ENCODE measurements around the gene CEP85. TPM values are rescaled to one million over a fixed set of nuclear protein-coding genes. Genes with fewer than 3 reads are reported as not detected.

Gene CEP85
- total and polyA plus RNA-seq, 9 of the 15 experiments (the other 6 are each of a cell fraction or from before 2014, with no cell fraction given), result 42.1 to 140 (median 92.6) TPM

DNA sequence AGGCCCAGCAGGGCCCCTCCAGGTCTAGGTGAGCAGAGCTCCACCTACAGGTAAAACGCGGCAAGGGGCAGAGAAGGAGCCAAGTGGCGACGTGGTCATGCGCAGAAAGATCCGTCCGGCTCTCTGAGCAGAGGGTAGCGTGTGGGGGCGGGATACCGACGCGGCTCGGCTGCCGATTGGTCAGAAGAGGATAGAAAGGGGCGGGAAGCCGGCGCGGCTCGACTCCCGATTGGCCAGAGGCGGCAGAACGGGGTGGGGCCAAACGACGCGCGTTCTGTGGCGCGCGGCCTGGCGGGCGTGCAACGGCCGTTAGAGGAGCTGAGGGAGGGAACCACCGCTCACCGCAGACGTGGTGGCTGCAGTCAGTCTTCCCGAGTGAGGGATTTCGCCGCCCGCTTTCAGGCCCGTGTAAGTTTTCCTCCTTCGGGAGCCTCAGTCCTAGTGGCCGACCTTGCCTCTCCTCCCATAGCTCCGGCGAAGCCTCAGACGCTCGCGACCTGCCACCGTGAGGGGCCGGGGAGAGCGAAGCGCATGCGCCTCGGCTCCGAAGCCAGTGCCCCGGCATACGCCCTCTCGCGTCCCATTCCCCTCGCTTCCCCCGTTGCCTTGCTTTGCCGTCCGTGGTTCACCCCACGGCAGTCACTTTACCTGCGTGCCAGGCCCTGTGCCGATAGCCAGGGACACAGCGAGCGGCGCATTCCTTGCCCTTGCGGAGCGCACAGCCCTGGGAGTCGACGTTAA lies at the start of gene CEP85 (continued):
- no peak for TF ChIP-seq ZNF407 (IDR thresholded peaks at IDR 0.05; ENCODE audit: low read depth)
- no peak for TF ChIP-seq ILK (tag; IDR thresholded peaks at IDR 0.05; ENCODE audit: borderline replicate concordance, low read depth)
- TF ChIP-seq ZNF217 (CRISPR knock-in tag; IDR thresholded peaks at IDR 0.05), result no peak
- peak; percentile 70 for TF ChIP-seq RHOXF2B (CRISPR knock-in tag; conservative IDR thresholded peaks at IDR 0.05)
- TF ChIP-seq FOSL1 (tag; conservative IDR thresholded peaks at IDR 0.05), result no peak; the same call in none of the 2 replicates
- TF ChIP-seq JUNB (CRISPR knock-in tag; conservative IDR thresholded peaks at IDR 0.05), result no peak; the same call in 1 of the 2 replicates
- TF ChIP-seq HDAC1 (IDR thresholded peaks at IDR 0.05), result peak in 1 of 2 experiments; percentile 92; a peak in 2 of 4 replicates
- TF ChIP-seq, protein P1, sequence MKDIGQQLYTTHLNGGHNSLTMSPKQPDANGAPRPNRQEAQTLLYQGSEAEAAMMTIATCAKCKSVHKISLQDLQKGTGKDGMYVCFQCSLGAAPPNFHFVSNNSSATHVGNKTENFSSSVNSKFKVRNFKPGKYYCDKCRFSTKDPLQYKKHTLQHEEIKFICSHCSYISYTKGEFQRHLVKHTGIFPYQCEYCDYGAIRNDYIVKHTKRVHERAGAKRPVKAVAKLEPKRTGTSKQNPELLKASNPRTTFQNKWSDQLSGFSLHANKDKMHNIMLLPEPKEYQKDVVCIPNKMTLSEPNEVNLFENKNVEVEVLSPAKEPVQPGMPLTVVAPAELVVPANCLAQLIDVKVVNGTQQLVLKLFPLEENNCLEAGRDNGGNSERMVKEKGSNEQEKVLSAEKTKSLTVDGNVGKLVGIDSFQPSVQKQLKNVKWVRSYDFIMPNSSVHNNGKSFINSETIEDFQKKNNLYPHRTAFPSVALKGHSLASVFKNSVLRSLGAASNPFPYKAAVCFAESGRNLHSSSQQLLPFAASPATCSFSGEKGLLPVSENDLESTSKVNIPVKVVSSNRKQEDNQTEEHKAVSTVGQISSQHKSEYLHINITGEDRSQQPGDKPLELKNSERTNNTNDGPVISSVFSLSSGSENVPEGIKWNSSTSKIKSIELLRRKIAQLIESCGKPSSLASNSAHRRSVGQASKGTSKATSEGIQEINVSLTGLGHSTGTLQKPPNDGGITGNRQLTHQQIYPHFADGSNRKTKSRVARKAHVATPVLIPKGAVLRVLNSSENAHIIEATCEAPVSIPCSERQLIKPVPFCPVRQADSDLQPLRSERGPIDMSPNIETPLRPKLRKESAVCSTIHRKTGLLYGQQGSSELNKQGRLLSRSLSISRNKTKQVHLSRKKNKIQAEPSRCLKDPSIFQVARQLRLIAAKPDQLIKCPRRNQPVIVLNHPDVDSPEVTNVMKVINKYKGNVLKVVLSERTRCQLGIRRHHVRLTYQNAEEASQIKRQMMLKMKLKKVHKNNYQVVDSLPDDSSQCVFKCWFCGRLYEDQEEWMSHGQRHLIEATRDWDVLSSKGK (CRISPR knock-in tag; IDR thresholded peaks at IDR 0.05), result no peak
- TF ChIP-seq CHCHD3 (CRISPR knock-in tag; IDR thresholded peaks at IDR 0.05), result no peak
- TF ChIP-seq RAD51 (IDR thresholded peaks at IDR 0.05; ENCODE audit: borderline replicate concordance, low read depth), result no peak
- TF ChIP-seq PTBP1 (IDR thresholded peaks at IDR 0.05; ENCODE audit: low read depth, low read length), result no peak
- TF ChIP-seq TARDBP (IDR thresholded peaks at IDR 0.05), result peak; percentile 22
- TF ChIP-seq ZBTB7A (IDR thresholded peaks at IDR 0.05; ENCODE audit: borderline replicate concordance, control insufficient read depth, low read depth, low read length), result peak; percentile 89; the same call in 1 of the 2 replicates
- no peak for TF ChIP-seq SIRT6 (IDR thresholded peaks at IDR 0.05; ENCODE audit: low read depth, low read length)
- no peak for TF ChIP-seq IRF2 (CRISPR knock-in tag; IDR thresholded peaks at IDR 0.05)
- TF ChIP-seq CBFA2T3 (IDR thresholded peaks at IDR 0.05), result no peak
- TF ChIP-seq HES1 (IDR thresholded peaks at IDR 0.05; ENCODE audit: low read depth), result peak; percentile 68

Measured in K562 (cell line).